HTR-8/SVneo (cell line): Measurements from ENCODE around the gene ZNF821.
"Not testable (repeated sequence)": the region's sequence is repeated elsewhere in the genome, so short reads cannot be mapped to it uniquely, and the experiment has no call there.

ENCODE experiments used
- DNase-seq: peaks from one replicate; pipeline ENCODE4 v3.0.0; 2011; ENCODE audit warnings: low spot score, mixed read lengths; ENCODE audit not compliant: insufficient read length
- FAIRE-seq: peaks from 2 replicates; lab custom pipeline; 2011; peaks lifted over from hg19 to GRCh38; lab: Jason Lieb, UNC

Gene ZNF821

DNA sequence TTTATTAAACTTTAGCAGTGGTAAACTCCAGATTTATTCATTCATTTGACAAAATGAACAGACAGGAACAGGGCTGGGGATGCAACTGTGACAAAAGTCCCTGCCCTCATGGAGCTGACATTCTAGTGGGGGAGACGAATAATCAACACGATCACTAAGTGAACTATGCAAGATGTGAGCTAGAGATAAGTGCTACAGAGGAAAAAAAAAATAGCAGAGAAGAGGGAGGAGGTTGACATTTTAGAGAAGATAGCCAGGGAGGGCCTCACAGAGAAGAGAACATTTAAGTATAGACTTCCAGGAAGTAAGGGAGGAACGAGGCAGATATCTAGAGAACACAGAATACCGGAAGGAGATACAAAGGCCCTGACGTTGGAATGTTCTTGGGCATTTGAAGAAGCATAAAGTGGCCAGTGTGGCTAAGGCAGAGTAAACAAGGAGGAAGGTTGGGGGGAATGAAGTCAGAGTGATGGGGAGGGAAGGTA is 57.4 kb downstream of the ZNF821 start:
- peak; percentile 68 for FAIRE-seq
- no peak for DNase-seq

- DNase-seq, FAIRE-seq: not testable (repeated sequence)
These were observed 66.9 kb downstream of the ZNF821 start for GRCh38 chr16:71817155-71817500.

DNA sequence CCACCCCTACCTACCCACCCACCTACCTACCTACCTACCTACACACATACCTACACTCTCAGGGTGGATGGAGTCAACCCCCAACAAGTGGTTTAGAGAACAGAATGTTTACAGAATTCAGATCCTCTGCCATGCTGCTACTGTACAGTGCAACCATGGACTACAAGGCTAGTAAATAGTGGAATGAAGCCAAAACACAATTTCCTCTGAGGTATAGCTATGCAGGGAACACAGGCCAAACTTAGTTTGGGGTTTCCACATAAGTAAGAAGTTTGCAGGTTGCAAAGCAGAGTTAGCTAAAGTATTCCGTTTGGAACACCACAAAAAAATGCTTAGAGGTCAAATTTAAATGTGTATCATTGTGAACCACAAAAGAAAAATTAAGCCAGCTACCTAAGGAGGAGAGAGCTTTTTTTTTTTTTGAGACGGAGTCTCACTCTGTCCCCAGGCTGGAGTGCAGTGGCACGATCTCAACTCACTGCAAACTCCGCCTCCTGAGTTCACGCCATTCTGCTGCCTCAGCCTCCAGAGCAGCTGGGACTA is 72.7 kb downstream of the ZNF821 start:
- no peak for DNase-seq
- FAIRE-seq: peak; percentile 83

GRCh38 chr16:71810155-71810530 is 73.8 kb downstream of the ZNF821 start:
- not testable (repeated sequence) for DNase-seq, FAIRE-seq
